ENCODE data around the gene MPPED2. TPM values are rescaled to one million over a fixed set of nuclear protein-coding genes. Genes with fewer than 3 reads are reported as not detected.

Gene MPPED2
- polyA plus RNA-seq, 3 donors: 0.29 to 0.59 (median 0.52) TPM

- Mint-ChIP-seq H3K27ac (no peak overlapping the region), H3K4me3 (no peak overlapping the region), H3K36me3 (no peaks in the 10 kb centered on the region), H3K27me3 (ENCODE audit: low read depth in 3 of 3) (no peaks in the 10 kb centered on the region), H3K4me1 (no peaks in the 10 kb centered on the region), H3K9me3 (peaks cover 0 to 2% (median 0%) of the 10 kb centered on the region in 7 donors)
- H3K4me1 ChIP-seq (ENCODE audit: control insufficient read depth in 1 of 2, insufficient read depth in 2 of 2, low read length in 2 of 2): no peaks in the 10 kb centered on the region
- H3K27ac ChIP-seq (ENCODE audit: low read depth in 1 of 2, low read length in 2 of 2): no peak overlapping the region
- no peak overlapping the region for H3K9ac ChIP-seq (ENCODE audit: insufficient read depth, low read length, poor library complexity, severe bottlenecking)
- TF ChIP-seq CTCF (IDR thresholded peaks at IDR 0.05): no peak
- H3K79me2 ChIP-seq (ENCODE audit: insufficient read depth, low read length): no peaks in the 10 kb centered on the region
- H3K9me3 ChIP-seq (replicated peaks in 1 of 2; ENCODE audit: control insufficient read depth in 1 of 2, insufficient read depth in 1 of 2, low read length in 2 of 2): no peaks in the 10 kb centered on the region
- H4K20me1 ChIP-seq (ENCODE audit: insufficient read depth, low read length): no peaks in the 10 kb centered on the region
- no peak overlapping the region for H3K4me3 ChIP-seq (replicated peaks in 1 of 3; ENCODE audit: low read depth in 2 of 3, low read length in 3 of 3)
- intact Hi-C loops (cut with micrococcal nuclease): no loop called here
- DNase-seq: no peak
- H3K4me2 ChIP-seq (replicated peaks; ENCODE audit: extremely low read depth, low read length, poor library complexity, severe bottlenecking): no peak overlapping the region
- no CpG with 5 or more reads among the region's 1 CpG for WGBS (ENCODE audit: insufficient coverage)
- H3K27me3 ChIP-seq (ENCODE audit: control insufficient read depth in 2 of 2, insufficient read depth in 2 of 2, low read length in 2 of 2): no peaks in the 10 kb centered on the region
- H3K36me3 ChIP-seq (replicated peaks in 1 of 2; ENCODE audit: control insufficient read depth in 1 of 2, insufficient read depth in 2 of 2, low read length in 2 of 2): no peaks in the 10 kb centered on the region
- no peak overlapping the region for H2AFZ ChIP-seq (ENCODE audit: insufficient read depth, low read depth, low read length, poor library complexity, severe bottlenecking)
Measured at GRCh38 chr11:30546334-30546733, 39.8 kb downstream of the MPPED2 start.

- Histone ChIP-seq H3K4me2 (replicated peaks; ENCODE audit: extremely low read depth, low read length, poor library complexity, severe bottlenecking) (no peak overlapping the region), H3K4me3 (replicated peaks in 1 of 3; ENCODE audit: low read depth in 2 of 3, low read length in 3 of 3) (no peak overlapping the region), H3K9ac (ENCODE audit: insufficient read depth, low read length, poor library complexity, severe bottlenecking) (no peak overlapping the region), H3K27ac (ENCODE audit: low read depth in 1 of 2, low read length in 2 of 2) (no peak overlapping the region), H2AFZ (ENCODE audit: insufficient read depth, low read depth, low read length, poor library complexity, severe bottlenecking) (no peak overlapping the region), H3K27me3 (ENCODE audit: control insufficient read depth in 2 of 2, insufficient read depth in 2 of 2, low read length in 2 of 2) (no peaks in the 10 kb centered on the region), H3K79me2 (ENCODE audit: insufficient read depth, low read length) (no peaks in the 10 kb centered on the region), H4K20me1 (ENCODE audit: insufficient read depth, low read length) (no peaks in the 10 kb centered on the region), H3K36me3 (replicated peaks in 1 of 2; ENCODE audit: control insufficient read depth in 1 of 2, insufficient read depth in 2 of 2, low read length in 2 of 2) (no peaks in the 10 kb centered on the region), H3K4me1 (ENCODE audit: control insufficient read depth in 1 of 2, insufficient read depth in 2 of 2, low read length in 2 of 2) (no peaks in the 10 kb centered on the region), H3K9me3 (replicated peaks in 1 of 2; ENCODE audit: control insufficient read depth in 1 of 2, insufficient read depth in 1 of 2, low read length in 2 of 2) (no peaks in the 10 kb centered on the region)
- no peak overlapping the region for H3K4me3 Mint-ChIP-seq
- no peaks in the 10 kb centered on the region for H3K4me1 Mint-ChIP-seq
- peaks cover 0 to 2% (median 0%) of the 10 kb centered on the region in 7 donors for H3K9me3 Mint-ChIP-seq
- no peaks in the 10 kb centered on the region for H3K36me3 Mint-ChIP-seq
- H3K27ac Mint-ChIP-seq: no peak overlapping the region
- intact Hi-C loops (cut with micrococcal nuclease): no loop called here
- TF ChIP-seq CTCF (IDR thresholded peaks at IDR 0.05): no peak
- no peaks in the 10 kb centered on the region for H3K27me3 Mint-ChIP-seq (ENCODE audit: low read depth in 3 of 3)
- WGBS (ENCODE audit: insufficient coverage): 100% methylated on average over 2 of the region's 5 CpGs
- DNase-seq: no peak
Measured at GRCh38 chr11:30545507-30545906, 40.6 kb downstream of the MPPED2 start.

All from CD14-positive monocyte (primary cell).